Myocyte (in vitro differentiated cells): ENCODE measurements around the gene CLEC4D. TPM values are rescaled to one million over a fixed set of nuclear protein-coding genes. Genes with fewer than 3 reads are reported as not detected.
"Not testable (repeated sequence)": the region's sequence is repeated elsewhere in the genome, so short reads cannot be mapped to it uniquely, and the experiment has no call there.

Source experiments
- DNase-seq: peaks from one replicate; pipeline ENCODE4 v3.0.0-alpha.2; 2012; ENCODE audit warnings: low read depth
- total RNA-seq: library from RNA; depleted of rRNA; stranded (reverse); fragments of >200 nt; gene quantifications from 2 replicates; pipeline ENCODE4 v1.2.3, GENCODE V29; 2014

CLEC4D gene
- total RNA-seq, 1 donor from 2014 or later: not detected

- DNase-seq: no peak
These were observed 14.2 kb downstream of the CLEC4D start for GRCh38 chr12:8527250-8528130.

GRCh38 chr12:8532045-8532444 lies 18.7 kb downstream of the CLEC4D start:
- no peak for DNase-seq

GRCh38 chr12:8537820-8538219 lies 24.5 kb downstream of the CLEC4D start:
- not testable (repeated sequence) for DNase-seq

GRCh38 chr12:8540831-8541230 lies 27.5 kb downstream of the CLEC4D start, which contains the start of gene CLEC4E:
Gene CLEC4E, minus strand, starts transcription at chr12:8540905. Its CDS starts 108 bp downstream, at chr12:8540797.
- DNase-seq: not testable (repeated sequence)

GRCh38 chr12:8541562-8541961 lies 28.3 kb downstream of the CLEC4D start:
- DNase-seq: no peak

- DNase-seq: peak; percentile 71
These were observed 31.0 kb downstream of the CLEC4D start for GRCh38 chr12:8544295-8544694.

GRCh38 chr12:8546591-8546990 lies 33.3 kb downstream of the CLEC4D start:
- no peak for DNase-seq

- DNase-seq: no peak
These were observed 34.3 kb downstream of the CLEC4D start for GRCh38 chr12:8547645-8548044.

- no peak for DNase-seq
These were observed 34.9 kb downstream of the CLEC4D start for GRCh38 chr12:8548192-8548591.

- DNase-seq: no peak
These were observed 36.1 kb downstream of the CLEC4D start for GRCh38 chr12:8549381-8549780.

- DNase-seq: no peak
These were observed 39.9 kb downstream of the CLEC4D start for GRCh38 chr12:8553088-8553627.

- DNase-seq: peak; percentile 9
These were observed 41.3 kb downstream of the CLEC4D start for GRCh38 chr12:8554451-8555195.

- no peak for DNase-seq
These were observed 43.3 kb downstream of the CLEC4D start for GRCh38 chr12:8556531-8557097.

- DNase-seq: no peak
These were observed 46.4 kb downstream of the CLEC4D start for GRCh38 chr12:8559676-8560075.

- no peak for DNase-seq
These were observed 47.7 kb downstream of the CLEC4D start for GRCh38 chr12:8561011-8561410.

- DNase-seq: no peak
These were observed 49.0 kb downstream of the CLEC4D start for GRCh38 chr12:8562310-8562709.

GRCh38 chr12:8563356-8563755 lies 50.1 kb downstream of the CLEC4D start:
- DNase-seq: no peak

- DNase-seq: no peak
These were observed 51.4 kb downstream of the CLEC4D start for GRCh38 chr12:8564656-8565055.

GRCh38 chr12:8566052-8566451 lies 52.7 kb downstream of the CLEC4D start:
- DNase-seq: not testable (repeated sequence)

GRCh38 chr12:8566525-8566924 lies 53.2 kb downstream of the CLEC4D start:
- DNase-seq: no peak
